GM18870 (cell line): ENCODE data around the gene TRAPPC6A.

Source experiments
- ATAC-seq: cut with Tn5 transposase; IDR thresholded peaks from one replicate; pipeline ENCODE4 v1.9.1; 2021; ENCODE audit warnings: moderate library complexity; ENCODE audit not compliant: unreplicated experiment

The TRAPPC6A gene

GRCh38 chr19:45186509-45187334, 8.7 kb upstream of the TRAPPC6A start:
- no peak for ATAC-seq

DNA sequence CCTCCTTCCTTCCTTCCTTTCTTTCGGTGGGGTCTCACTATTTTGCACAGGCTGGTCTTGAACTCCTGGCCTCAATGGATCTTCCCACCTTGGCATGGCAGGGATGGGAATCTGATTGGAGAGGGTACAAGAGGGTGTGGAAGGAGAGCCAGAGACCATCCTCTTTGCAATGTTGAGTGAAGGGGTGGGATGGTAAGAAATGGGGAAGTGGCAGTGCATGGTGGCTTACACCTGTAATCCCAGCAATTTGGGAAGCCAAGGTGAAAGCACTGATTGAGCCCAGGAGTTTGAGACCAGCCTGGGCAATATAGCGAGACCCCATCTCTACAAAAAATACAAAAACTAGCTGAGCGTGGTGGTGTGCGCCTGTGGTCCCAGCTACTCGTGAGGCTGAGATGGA, 6.1 kb upstream of the TRAPPC6A start:
- no peak for ATAC-seq

DNA sequence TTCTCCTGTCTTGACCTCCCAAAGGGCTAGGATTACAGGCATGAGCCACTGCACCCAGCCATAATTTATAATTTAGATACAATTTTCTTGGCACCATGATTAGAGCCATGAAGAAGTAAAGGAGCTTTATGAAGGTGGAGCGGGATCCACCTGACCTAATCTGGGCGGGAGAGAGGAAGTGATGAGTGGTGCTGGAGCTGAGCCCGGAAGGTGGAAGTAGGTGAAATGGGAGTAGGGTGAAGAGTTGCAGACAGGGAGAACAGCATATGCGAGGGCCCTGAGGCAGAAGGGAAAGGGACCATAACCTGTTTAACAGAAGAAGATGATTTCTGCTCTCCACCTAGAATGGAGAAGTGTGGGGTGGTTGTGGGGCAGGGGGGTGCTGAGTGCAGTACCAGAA, 4.7 kb upstream of the TRAPPC6A start:
- no peak for ATAC-seq

GRCh38 chr19:45180936-45181335, 2.9 kb upstream of the TRAPPC6A start:
- ATAC-seq = no peak

DNA sequence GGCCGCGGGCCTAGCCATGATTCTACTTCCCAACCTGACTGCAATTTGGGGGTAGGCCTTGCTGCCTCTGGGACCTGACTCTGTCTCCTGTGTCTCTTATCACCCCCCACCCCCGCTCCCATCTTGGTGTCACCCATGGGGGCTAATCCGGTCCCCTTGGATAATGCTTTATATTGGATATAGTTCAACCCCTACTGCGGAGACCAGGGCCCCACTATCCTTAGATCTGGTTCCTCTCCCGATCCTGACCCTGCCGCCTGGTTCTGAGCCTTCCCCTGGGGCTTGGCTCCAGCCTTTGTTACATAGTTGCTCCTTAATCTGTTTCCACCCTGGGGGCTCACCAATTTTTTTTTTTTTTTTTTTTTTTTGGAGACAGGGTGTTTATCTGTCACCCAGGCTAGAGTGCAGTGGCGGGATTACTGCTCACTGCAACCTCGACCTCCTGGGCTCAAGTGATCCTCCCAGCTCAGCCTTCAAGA, 1.9 kb upstream of the TRAPPC6A start:
- no peak for ATAC-seq

DNA sequence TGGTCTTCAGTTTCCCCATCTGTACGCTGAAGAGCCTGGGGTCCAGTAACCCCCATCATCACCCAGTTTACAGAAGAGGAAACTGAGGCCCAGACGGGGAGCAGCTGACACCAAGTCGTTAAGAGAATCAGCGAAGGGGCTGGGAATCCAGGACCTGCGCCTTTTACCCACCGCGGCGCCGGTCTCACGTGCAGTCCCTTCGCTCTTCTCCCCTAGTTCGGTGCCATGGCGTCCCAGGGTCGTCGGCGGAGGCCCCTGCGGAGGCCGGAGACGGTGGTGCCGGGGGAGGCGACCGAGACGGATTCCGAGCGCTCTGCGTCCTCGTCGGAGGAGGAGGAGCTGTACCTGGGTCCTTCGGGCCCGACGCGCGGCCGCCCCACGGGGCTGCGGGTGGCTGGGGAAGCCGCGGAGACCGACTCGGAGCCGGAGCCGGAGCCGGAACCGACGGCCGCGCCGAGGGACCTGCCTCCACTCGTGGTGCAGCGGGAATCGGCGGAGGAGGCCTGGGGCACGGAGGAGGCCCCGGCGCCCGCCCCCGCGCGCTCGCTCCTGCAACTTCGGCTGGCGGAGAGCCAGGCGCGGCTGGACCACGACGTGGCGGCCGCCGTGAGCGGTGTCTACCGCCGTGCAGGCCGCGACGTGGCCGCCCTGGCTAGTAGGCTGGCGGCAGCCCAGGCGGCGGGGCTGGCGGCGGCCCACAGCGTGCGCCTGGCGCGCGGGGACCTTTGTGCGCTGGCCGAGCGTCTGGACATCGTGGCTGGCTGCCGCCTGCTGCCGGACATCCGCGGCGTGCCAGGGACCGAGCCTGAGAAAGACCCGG, 1.2 kb upstream of the TRAPPC6A start:
- ATAC-seq = no peak

DNA sequence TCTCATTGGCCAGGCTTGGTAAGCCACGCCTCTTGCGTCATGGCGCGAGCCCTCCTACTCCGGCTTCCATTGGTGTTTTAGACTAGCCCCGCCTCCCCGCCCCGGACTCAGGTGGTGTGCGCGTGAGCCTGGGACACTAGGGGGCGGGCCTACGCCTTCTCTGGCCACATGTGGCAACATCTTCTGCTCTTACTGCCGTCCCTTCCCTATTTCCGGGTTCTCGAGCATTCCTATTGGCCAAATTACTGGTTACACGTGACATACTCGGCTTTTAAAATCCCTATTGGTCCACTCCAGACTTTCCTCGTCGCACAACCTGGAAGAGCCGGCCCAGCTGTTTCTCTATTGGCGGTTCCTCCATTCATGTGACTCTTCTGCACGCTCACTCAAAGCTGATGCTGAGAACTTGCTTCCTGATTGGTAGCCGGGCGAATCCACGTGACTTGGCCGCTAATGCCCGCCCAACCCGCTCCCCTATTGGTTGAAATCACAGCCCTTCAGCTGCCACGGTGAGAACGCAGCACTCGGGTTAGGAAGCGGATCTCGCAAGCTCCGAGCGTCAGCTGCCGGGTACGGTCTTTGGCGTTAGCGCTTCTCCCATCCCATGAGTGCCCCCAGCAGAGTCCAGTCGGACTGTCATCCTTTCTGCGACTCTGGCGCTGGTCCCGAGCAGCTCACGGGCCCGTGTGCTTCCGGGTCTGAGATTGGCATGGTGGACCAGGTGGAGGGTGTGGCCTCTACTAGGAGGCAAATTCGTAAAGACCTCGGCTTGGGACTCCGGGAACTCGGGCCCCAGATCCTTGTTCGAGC, 430 bp upstream of the TRAPPC6A start, which contains the start of gene BLOC1S3:
Gene BLOC1S3 (plus strand): TSS at position 523 of the 810 bp plus-strand sequence. CDS start 513 bp downstream, outside the sequence.
- ATAC-seq = peak; percentile 86

DNA sequence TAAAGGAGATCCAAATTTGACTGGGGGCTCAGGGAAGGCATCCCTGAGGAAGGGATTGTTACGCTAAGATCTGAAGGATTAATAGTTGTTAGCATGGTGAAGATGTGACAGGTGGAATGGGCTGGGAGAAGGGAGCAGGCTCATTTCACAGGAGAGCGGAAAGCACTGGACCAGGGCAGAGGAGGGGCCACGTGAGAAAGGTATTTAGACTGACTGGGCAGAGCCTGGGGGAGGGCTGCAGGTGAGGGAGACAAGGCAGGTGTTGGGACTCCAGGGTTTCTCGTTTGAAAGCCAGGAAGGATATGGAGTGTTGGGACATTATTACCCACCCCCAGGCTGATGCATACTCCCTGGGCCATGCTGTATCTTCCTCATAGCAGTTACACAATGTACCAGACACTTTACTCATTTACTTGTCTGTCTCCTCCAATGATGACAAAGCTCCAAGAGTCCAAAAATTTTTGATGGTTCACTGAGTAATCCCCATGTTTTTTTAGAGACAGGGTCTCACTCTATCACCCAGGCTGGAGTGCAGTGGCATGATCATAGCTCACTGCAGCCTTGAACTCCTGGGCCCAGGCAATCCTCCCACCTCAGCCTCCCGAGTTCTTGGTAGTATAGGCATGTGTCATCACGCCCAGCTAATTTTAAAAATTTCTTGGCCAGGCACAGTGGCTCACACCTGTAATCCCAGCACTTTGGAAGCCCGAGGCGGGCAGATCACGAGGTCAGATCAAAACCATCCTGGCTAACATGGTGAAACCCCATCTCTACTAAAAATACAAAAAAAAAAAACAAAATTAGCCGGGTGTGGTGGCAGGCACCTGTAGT, 2.3 kb downstream of the TRAPPC6A start:
- no peak for ATAC-seq

DNA sequence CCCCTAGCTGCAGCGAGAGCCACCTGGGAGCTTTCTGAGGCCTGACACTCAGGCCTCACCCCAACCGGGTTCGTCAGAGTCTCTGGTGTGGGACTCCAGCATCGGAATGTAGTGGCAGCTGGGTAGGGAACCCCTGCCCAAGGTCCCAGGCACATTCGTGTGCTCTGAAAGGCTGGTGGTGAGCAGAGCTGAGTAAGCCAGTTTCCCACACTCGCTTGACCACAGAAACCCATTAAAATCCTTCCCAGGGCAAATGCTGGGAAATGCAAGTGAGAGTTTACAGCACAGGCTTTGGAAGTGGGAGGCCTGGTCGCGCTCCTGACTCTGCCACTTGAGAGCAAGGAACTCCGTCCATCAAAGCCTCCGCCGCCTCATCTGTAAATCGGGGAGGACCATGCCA, 4.2 kb downstream of the TRAPPC6A start:
- ATAC-seq = no peak

- ATAC-seq = no peak
These were observed 5.3 kb downstream of the TRAPPC6A start for GRCh38 chr19:45172611-45173208.

- no peak for ATAC-seq
These were observed 5.9 kb downstream of the TRAPPC6A start for GRCh38 chr19:45172173-45172572.

GRCh38 chr19:45171211-45171623, 6.8 kb downstream of the TRAPPC6A start:
- ATAC-seq = no peak

- ATAC-seq = no peak
These were observed 7.6 kb downstream of the TRAPPC6A start for GRCh38 chr19:45170146-45171106.

- ATAC-seq = no peak
These were observed 8.4 kb downstream of the TRAPPC6A start for GRCh38 chr19:45169602-45170001.

DNA sequence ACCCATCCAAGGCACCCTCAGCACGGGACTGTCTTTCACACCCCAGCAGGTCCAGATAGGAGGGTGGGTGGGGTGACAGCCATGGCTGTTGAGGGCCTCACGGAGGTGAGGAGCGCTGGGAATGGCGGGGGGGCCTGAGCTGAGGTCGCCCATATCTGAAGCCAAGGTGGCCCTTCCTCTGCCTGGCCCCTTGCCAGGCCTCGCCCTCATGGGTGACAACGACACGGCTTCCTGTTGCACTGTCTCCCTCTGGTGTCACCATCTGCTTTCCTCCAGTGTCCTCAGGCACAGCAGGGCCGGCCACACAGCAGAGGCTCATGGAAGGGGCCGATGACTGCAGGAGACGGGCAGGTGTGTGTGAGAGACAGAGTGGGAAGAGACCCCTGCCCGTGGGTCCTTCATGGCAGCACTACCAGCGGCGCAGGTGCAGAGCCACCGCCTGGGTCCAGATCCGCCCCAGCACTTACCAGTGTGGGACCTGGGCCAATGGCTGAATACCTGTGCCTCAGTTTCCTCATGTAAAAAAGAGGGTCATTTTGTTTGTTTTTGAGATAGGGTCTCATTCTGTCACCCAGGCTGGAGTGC, 9.2 kb downstream of the TRAPPC6A start:
- no peak for ATAC-seq

DNA sequence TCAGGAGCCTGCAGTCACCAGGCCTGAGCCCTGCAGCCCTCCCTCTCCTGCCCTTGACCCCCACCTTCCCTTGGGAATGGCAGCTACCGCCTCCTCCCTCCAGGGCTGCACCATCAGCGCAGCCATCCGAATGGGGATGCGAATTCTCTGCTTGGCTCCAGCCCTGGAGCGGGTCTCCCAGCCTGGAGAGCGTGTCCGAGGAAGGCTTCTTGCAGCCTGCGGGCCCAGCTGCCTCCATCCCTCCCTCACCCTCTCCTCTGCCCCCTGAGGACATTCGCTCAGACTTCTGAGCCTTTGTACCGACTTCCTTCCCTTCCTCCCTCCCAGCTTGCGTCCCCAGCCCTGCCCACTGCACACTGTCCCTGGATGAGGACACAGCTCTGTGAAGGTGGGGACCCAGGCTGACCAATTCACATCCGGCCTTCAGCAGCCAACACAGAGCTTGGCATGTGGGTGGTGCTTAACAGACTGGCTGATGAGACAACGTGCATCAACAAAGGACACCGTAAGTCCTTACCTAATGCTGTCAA, 11.2 kb downstream of the TRAPPC6A start:
- ATAC-seq = no peak

DNA sequence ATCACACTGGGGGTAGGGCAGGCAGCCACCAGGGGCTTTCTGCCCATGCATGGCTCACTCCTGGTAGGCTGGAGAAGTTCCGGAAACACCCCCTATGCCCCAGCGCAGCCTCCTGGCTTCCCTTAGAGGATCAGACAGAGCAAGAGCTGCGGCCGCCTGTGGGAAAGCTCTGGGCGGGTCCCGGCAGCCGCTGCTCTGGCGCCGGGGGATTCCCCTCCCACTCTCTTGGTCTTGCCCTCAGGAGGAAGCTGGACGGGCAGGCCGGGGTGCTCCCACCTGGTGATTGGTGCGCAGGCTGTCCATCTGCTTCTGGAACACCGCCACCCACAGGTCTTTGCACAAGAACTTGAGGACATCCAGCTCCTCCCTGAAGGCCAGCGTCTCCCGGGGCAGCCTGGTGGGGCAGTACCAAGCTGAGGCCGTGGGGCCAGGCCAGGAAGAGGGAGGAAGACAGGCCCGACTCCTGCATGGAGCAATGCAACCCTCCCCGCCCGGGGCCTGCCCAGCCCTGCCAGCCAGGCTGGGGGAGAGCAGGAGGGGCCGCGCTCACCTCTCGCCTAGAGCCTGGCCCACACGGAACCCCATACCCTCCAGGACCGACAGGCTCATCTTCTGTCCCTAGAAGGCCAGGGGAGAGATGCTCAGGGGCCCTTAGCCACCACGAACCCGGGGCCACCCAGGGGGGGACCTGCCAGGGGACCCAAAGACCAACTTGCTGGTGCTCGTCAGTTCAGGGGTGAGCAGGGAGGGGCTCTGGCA, 13.3 kb downstream of the TRAPPC6A start:
- ATAC-seq = no peak
